Measurements from ENCODE around the gene PRX.

The PRX gene

DNA sequence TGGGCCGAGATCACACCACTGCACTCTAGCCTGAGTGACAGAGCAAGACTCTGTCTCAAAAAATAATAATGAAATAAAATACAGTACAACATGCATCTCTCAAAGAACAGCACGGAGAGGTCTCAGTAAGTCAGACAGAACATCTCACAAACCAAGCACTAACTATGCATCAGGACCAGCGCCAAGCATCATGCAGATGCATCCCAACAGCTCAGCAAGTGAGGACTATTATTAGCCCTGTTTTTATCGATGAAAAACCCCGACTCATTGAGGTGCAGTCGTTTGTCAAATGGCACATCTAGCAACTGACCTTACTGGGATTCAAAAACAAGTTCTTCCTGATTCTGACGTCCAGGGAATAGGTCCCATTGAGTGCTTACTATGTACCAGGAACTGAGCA lies 68.8 kb downstream of the PRX start:
- TF ChIP-seq, protein P1, sequence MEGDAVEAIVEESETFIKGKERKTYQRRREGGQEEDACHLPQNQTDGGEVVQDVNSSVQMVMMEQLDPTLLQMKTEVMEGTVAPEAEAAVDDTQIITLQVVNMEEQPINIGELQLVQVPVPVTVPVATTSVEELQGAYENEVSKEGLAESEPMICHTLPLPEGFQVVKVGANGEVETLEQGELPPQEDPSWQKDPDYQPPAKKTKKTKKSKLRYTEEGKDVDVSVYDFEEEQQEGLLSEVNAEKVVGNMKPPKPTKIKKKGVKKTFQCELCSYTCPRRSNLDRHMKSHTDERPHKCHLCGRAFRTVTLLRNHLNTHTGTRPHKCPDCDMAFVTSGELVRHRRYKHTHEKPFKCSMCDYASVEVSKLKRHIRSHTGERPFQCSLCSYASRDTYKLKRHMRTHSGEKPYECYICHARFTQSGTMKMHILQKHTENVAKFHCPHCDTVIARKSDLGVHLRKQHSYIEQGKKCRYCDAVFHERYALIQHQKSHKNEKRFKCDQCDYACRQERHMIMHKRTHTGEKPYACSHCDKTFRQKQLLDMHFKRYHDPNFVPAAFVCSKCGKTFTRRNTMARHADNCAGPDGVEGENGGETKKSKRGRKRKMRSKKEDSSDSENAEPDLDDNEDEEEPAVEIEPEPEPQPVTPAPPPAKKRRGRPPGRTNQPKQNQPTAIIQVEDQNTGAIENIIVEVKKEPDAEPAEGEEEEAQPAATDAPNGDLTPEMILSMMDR (IDR thresholded peaks at IDR 0.05): no peak
- no peaks in the 10 kb centered on the region for H3K9me3 ChIP-seq
- H3K36me3 ChIP-seq: peaks cover 19% of the 10 kb centered on the region
- H3K4me1 ChIP-seq (ENCODE audit: control insufficient read depth in 1 of 2, insufficient read depth in 1 of 2, low read depth in 1 of 2, low read length in 1 of 2): peaks cover 19 to 24% of the 10 kb centered on the region in 2 experiments
- no peak overlapping the region for H3K4me3 ChIP-seq (ENCODE audit: low read depth in 1 of 2, low read length in 1 of 2)
- no peaks in the 10 kb centered on the region for H3K27me3 ChIP-seq
- no peak overlapping the region for H3K27ac ChIP-seq
